WTC11 (cell line): ENCODE data around the gene KCNK3.

Experiments
- CREB1 ChIP-seq: sonication (generic); formaldehyde crosslinking; IDR thresholded peaks from 2 replicates; pipeline ENCODE4 v1.8.0; 2023; ENCODE audit warnings: mild to moderate bottlenecking, missing genetic modification reagents
- CTCF ChIP-seq: fragments of 200-600 bp; IDR thresholded peaks from 2 replicates; pipeline ENCODE4 v1.8.0; 2022; ENCODE audit warnings: antibody characterized with exemption
- ELF4 ChIP-seq: sonication (generic); formaldehyde crosslinking; IDR thresholded peaks from 2 replicates; pipeline ENCODE4 v1.8.1; 2022; ENCODE audit warnings: low read depth, mild to moderate bottlenecking, moderate library complexity, missing genetic modification reagents
- FOXK1 ChIP-seq: sonication (generic); formaldehyde crosslinking; IDR thresholded peaks from 2 replicates; pipeline ENCODE4 v1.8.0; 2022; ENCODE audit warnings: mild to moderate bottlenecking, moderate library complexity, missing genetic modification reagents
- GABPB1 ChIP-seq: sonication (generic); formaldehyde crosslinking; IDR thresholded peaks from 2 replicates; pipeline ENCODE4 v1.8.1; 2023; ENCODE audit warnings: mild to moderate bottlenecking, missing genetic modification reagents
- HMGA2 ChIP-seq: fragments of 250-450 bp; sonication (Bioruptor Pico); IDR thresholded peaks from 2 replicates; pipeline ENCODE4 v1.4.0; 2021; ENCODE audit warnings: mild to moderate bottlenecking, moderate library complexity
- KAT7 ChIP-seq: sonication (generic); formaldehyde crosslinking; IDR thresholded peaks from 2 replicates; pipeline ENCODE4 v1.8.1; 2023; ENCODE audit warnings: missing genetic modification reagents, mild to moderate bottlenecking, borderline replicate concordance
- MAX ChIP-seq: sonication (generic); formaldehyde crosslinking; IDR thresholded peaks from 2 replicates; pipeline ENCODE4 v1.8.0; 2022; ENCODE audit warnings: mild to moderate bottlenecking, missing genetic modification reagents
- USF2 ChIP-seq: sonication (generic); formaldehyde crosslinking; IDR thresholded peaks from 2 replicates; pipeline ENCODE4 v1.8.1; 2023; ENCODE audit warnings: mild to moderate bottlenecking, missing genetic modification reagents, moderate library complexity
- ZNF396 ChIP-seq: fragments of 250-450 bp; sonication (Bioruptor Pico); IDR thresholded peaks from 2 replicates; pipeline ENCODE4 v1.8.0; 2021; ENCODE audit warnings: mild to moderate bottlenecking, moderate library complexity, borderline replicate concordance
- ZNF671 ChIP-seq: fragments of 250-450 bp; sonication (Bioruptor Pico); IDR thresholded peaks from 2 replicates; pipeline ENCODE4 v1.8.0; 2021; ENCODE audit warnings: mild to moderate bottlenecking
- TF ChIP-seq, protein P1 (sequence below): fragments of 250-450 bp; sonication (Bioruptor Pico); IDR thresholded peaks from 2 replicates; pipeline ENCODE4 v2.1.2; 2022; ENCODE audit warnings: mild to moderate bottlenecking, moderate library complexity

DNA sequence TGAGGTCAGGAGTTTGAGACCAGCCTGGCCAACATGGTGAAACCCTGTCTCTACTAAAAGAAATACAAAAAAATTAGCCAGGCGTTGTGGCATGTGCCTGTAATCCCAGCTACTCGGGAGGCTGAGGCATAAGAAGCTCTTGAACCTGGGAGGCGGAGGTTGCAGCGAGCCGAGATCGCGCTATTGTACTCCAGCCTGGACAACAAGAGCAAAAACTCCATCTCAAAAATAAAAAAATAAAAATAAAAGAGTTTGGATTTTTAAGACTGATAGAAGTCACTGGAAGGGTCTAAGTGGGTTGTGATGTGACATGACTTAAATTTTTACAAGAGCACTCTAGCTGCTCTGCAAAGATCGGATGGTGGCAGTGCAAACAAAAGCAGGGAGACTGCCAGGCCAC is 15.9 kb downstream of the KCNK3 start:
- TF ChIP-seq CTCF = no peak
- no peak for TF ChIP-seq HMGA2 (CRISPR knock-in tag)
- TF ChIP-seq FOXK1 (CRISPR knock-in tag) = no peak
- no peak for TF ChIP-seq ELF4 (CRISPR knock-in tag)
- no peak for TF ChIP-seq ZNF671 (CRISPR knock-in tag)
- TF ChIP-seq ZNF396 (CRISPR knock-in tag) = no peak
- TF ChIP-seq CREB1 (CRISPR knock-in tag) = no peak
- no peak for TF ChIP-seq USF2
- no peak for TF ChIP-seq MAX (CRISPR knock-in tag)
- TF ChIP-seq, protein P1, sequence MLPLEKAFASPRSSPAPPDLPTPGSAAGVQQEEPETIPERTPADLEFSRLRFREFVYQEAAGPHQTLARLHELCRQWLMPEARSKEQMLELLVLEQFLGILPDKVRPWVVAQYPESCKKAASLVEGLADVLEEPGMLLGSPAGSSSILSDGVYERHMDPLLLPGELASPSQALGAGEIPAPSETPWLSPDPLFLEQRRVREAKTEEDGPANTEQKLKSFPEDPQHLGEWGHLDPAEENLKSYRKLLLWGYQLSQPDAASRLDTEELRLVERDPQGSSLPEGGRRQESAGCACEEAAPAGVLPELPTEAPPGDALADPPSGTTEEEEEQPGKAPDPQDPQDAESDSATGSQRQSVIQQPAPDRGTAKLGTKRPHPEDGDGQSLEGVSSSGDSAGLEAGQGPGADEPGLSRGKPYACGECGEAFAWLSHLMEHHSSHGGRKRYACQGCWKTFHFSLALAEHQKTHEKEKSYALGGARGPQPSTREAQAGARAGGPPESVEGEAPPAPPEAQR = no peak
- TF ChIP-seq GABPB1 = no peak
- no peak for TF ChIP-seq KAT7
